ENCODE measurements around the gene IKZF1. TPM values are rescaled to one million over a fixed set of nuclear protein-coding genes. Genes with fewer than 3 reads are reported as not detected.
A peak's percentile ranks its signal among the peaks of the same experiment; 100 is the strongest.

Gene IKZF1
- total RNA-seq, 2 experiments from 2014 or later: 245 to 260 TPM

- ChIA-PET POLR2A (interaction anchor here (0.6 to 0.8 kb wide), 2 partner anchors 50 to 298 kb away, joined by 3 read pairs; no protein-coding TSS in a partner anchor), CTCF (interaction anchor here (1.0 to 1.8 kb wide), 4 partner anchors 22 to 328 kb away, joined by 3 to 4 read pairs (median 4); no protein-coding TSS in a partner anchor)
- Mint-ChIP-seq H3K4me3 (peak overlapping the region; percentile 16), H3K36me3 (ENCODE audit: low read depth) (peaks cover 60% of the 10 kb centered on the region), H3K27me3 (no peaks in the 10 kb centered on the region), H3K4me1 (peaks cover 64% of the 10 kb centered on the region), H3K27ac (peak overlapping the region; percentile 52), H3K9me3 (ENCODE audit: low read depth) (no peaks in the 10 kb centered on the region)
- intact Hi-C loops (cut with DNase I, micrococcal nuclease): loop anchor here (1.0 to 10.0 kb wide), 6 partner anchors 28 to 676 kb away; no protein-coding TSS in a partner anchor
- peak; percentile 36 for DNase-seq
- peak; percentile 42 for ATAC-seq
Observed at GRCh38 chr7:50446542-50446960, 142.0 kb downstream of the IKZF1 start.

GRCh38 chr7:50448823-50449222 lies 144.3 kb downstream of the IKZF1 start:
- peak overlapping the region; percentile 76 for H3K27ac Mint-ChIP-seq
- intact Hi-C loops (cut with DNase I, micrococcal nuclease): loop anchor here (1.0 to 10.0 kb wide), 12 partner anchors 18 to 674 kb away; no protein-coding TSS in a partner anchor
- DNase-seq: no peak
- peak overlapping the region; percentile 70 for H3K4me3 Mint-ChIP-seq
- H3K4me1 Mint-ChIP-seq: peaks cover 55% of the 10 kb centered on the region
- ChIA-PET CTCF (interaction anchor here (0.8 to 2.3 kb wide), 11 partner anchors 9 to 714 kb away, joined by 3 to 12 read pairs (median 4); no protein-coding TSS in a partner anchor), POLR2A (no interaction called here)
- peaks cover 42% of the 10 kb centered on the region for H3K36me3 Mint-ChIP-seq (ENCODE audit: low read depth)
- ATAC-seq: peak; percentile 37
- no peaks in the 10 kb centered on the region for H3K9me3 Mint-ChIP-seq (ENCODE audit: low read depth)
- H3K27me3 Mint-ChIP-seq: no peaks in the 10 kb centered on the region

DNA sequence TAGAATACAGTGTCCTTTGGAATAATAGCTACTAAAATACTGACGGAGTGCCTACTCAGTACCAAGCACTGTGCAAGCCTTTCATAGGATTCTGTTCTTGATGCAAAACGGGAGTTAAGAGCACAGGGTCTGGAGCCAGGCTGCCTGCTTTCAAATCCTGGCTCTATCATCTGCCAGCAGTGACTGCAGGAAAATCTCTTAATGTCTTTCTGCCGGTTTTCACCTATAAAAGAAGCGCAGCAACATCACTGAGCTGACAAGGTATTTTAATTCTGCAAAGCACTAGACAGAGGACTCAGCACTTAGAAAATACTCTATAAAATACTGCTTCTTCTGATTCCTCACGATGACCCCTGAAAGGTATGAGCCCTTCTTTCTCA lies 145.0 kb downstream of the IKZF1 start:
- ChIA-PET CTCF (interaction anchor here (1.0 to 2.3 kb wide), 7 partner anchors 9 to 713 kb away, joined by 3 to 7 read pairs (median 4); no protein-coding TSS in a partner anchor), POLR2A (no interaction called here)
- no peak for ATAC-seq
- no peaks in the 10 kb centered on the region for H3K27me3 Mint-ChIP-seq
- H3K4me1 Mint-ChIP-seq: peaks cover 49% of the 10 kb centered on the region
- peak overlapping the region; percentile 76 for H3K27ac Mint-ChIP-seq
- peaks cover 35% of the 10 kb centered on the region for H3K36me3 Mint-ChIP-seq (ENCODE audit: low read depth)
- intact Hi-C loops (cut with DNase I, micrococcal nuclease): loop anchor here (1.0 to 10.0 kb wide), 11 partner anchors 17 to 674 kb away; no protein-coding TSS in a partner anchor
- peak overlapping the region; percentile 70 for H3K4me3 Mint-ChIP-seq
- no peak for DNase-seq
- H3K9me3 Mint-ChIP-seq (ENCODE audit: low read depth): no peaks in the 10 kb centered on the region

- peak within 1 kb of the TSS; percentile 70 for H3K4me3 Mint-ChIP-seq
- H3K27ac Mint-ChIP-seq: peak within 1 kb of the TSS; percentile 93
- DNase-seq: peak; percentile 92
- no peaks in the 10 kb centered on the region for H3K27me3 Mint-ChIP-seq
- intact Hi-C loops (cut with DNase I, micrococcal nuclease): loop anchor here (1.0 to 10.0 kb wide), 16 partner anchors 17 to 692 kb away; partner anchors contain the start of gene ZPBP (in 1 of the 2)
- ATAC-seq: peak; percentile 87
- ChIA-PET CTCF (interaction anchor here (1.0 to 2.3 kb wide), 6 partner anchors 9 to 712 kb away, joined by 3 to 7 read pairs (median 4); no protein-coding TSS in a partner anchor), POLR2A (interaction anchor here (0.6 kb wide), 2 partner anchors 78 to 83 kb away, joined by 3 read pairs; no protein-coding TSS in a partner anchor)
- H3K36me3 Mint-ChIP-seq (ENCODE audit: low read depth): peaks cover 31% of the 10 kb centered on the region
- H3K4me1 Mint-ChIP-seq: peaks cover 46% of the 10 kb centered on the region
- no peaks in the 10 kb centered on the region for H3K9me3 Mint-ChIP-seq (ENCODE audit: low read depth)
Observed at GRCh38 chr7:50449881-50450589, 145.5 kb downstream of the IKZF1 start, which contains the start of gene FIGNL1. TSS of gene FIGNL1 (minus strand) at chr7:50450350. CDS start at chr7:50447287, 3,063 bp downstream.

GRCh38 chr7:50450590-50451032 lies 146.1 kb downstream of the IKZF1 start:
- Mint-ChIP-seq H3K9me3 (ENCODE audit: low read depth) (no peaks in the 10 kb centered on the region), H3K36me3 (ENCODE audit: low read depth) (peaks cover 25% of the 10 kb centered on the region), H3K4me3 (peak overlapping the region; percentile 70), H3K27ac (peak overlapping the region; percentile 93), H3K4me1 (peaks cover 40% of the 10 kb centered on the region), H3K27me3 (no peaks in the 10 kb centered on the region)
- ATAC-seq: peak; percentile 2
- peak; percentile 55 for DNase-seq
- CTCF ChIA-PET: interaction anchor here (1.0 to 2.3 kb wide), 5 partner anchors 10 to 712 kb away, joined by 3 to 7 read pairs (median 4); no protein-coding TSS in a partner anchor
- intact Hi-C loops (cut with DNase I, micrococcal nuclease): loop anchor here (1.0 to 5.0 kb wide), 5 partner anchors 53 to 692 kb away; partner anchors contain the start of gene ZPBP (in 1 of the 2)
- POLR2A ChIA-PET: interaction anchor here (0.6 kb wide), 2 partner anchors 78 to 83 kb away, joined by 3 read pairs; no protein-coding TSS in a partner anchor

Other genes with a start within 250 kb of the IKZF1 start
- not detected for gene ZPBP, start 211.5 kb upstream of the IKZF1 start, total RNA-seq
- 10 to 100 TPM; 46.9 to 49.3 TPM for gene FIGNL1, start 145.6 kb downstream of the IKZF1 start, total RNA-seq